GM12878 (cell line): ENCODE measurements around the gene CCN2. TPM values are rescaled to one million over a fixed set of nuclear protein-coding genes. Genes with fewer than 3 reads are reported as not detected.

Experiments
- ATAC-seq: fragments of 200-7000 bp; cut with Tn5 transposase; 3 replicates; pipeline ENCODE4 v1.9.1; 2020; ENCODE audit warnings: mild to moderate bottlenecking, moderate library complexity
- BruUV-seq: library from RNA; stranded (reverse); fragments of 400-500 nt; replicated peaks from 2 replicates; lab custom pipeline; 2021; lab: Mats Ljungman, UMichigan
- CTCF ChIA-PET: fragments of 300-600 bp; sonication (Branson Sonifier 250); formaldehyde crosslinking; extraction: SDS; loops from one replicate; lab custom pipeline; 2021; ENCODE audit warnings: inconsistent platforms; lab: Yijun Ruan, JAX
- POLR2A ChIA-PET: fragments of 350-600 bp; formaldehyde crosslinking; extraction: SDS; loops from one replicate; lab custom pipeline; 2021; ENCODE audit warnings: inconsistent platforms; lab: Charles Lee
- RAD21 ChIA-PET: fragments of 300-600 bp; sonication (Branson Sonifier 250); formaldehyde crosslinking; loops from one replicate; lab custom pipeline; 2023; ENCODE audit warnings: antibody characterized with exemption; ENCODE audit not compliant: unreplicated experiment; lab: Charles Lee
- SMC1A ChIA-PET: fragments of 300-600 bp; sonication (Branson Sonifier 250); formaldehyde crosslinking; loops from one replicate; lab custom pipeline; 2023; ENCODE audit not compliant: unreplicated experiment, uncharacterized antibody; lab: Charles Lee
- DNase-seq: peaks from one replicate; pipeline ENCODE4 v3.0.0-alpha.2; 2011; ENCODE audit warnings: low read depth, low spot score
- FAIRE-seq: peaks from 3 replicates; lab custom pipeline; 2011; peaks lifted over from hg19 to GRCh38; lab: Jason Lieb, UNC
- H2AFZ ChIP-seq: 2 replicates; pipeline ENCODE4 v1.6.0; 2011; ENCODE audit warnings: low read depth, low read length, control low read depth; ENCODE audit not compliant: control insufficient read depth
- H3K27ac ChIP-seq: 2 replicates; pipeline ENCODE4 v1.5.1; 2011; ENCODE audit warnings: control low read depth; ENCODE audit not compliant: control insufficient read depth, insufficient read depth
- H3K27me3 ChIP-seq, 2 experiments: replicated peaks in 1 of 2; 2 replicates each; pipeline versions ENCODE4 v1.6.0 to v1.6.1; 2011; ENCODE audit warnings: low read length in 1 of 2; ENCODE audit not compliant: control insufficient read depth in 2 of 2, insufficient read depth in 2 of 2
- H3K36me3 ChIP-seq, 2 experiments: 2 replicates each; pipeline ENCODE4 v1.5.1; 2011; ENCODE audit warnings: low read length in 1 of 2; ENCODE audit not compliant: control insufficient read depth in 2 of 2, insufficient read depth in 2 of 2
- H3K4me1 ChIP-seq: 2 replicates; pipeline ENCODE4 v1.6.1; 2011; ENCODE audit warnings: mild to moderate bottlenecking, low read length, moderate library complexity, mixed read lengths; ENCODE audit not compliant: control insufficient read depth, insufficient read depth
- H3K4me2 ChIP-seq: 2 replicates; pipeline ENCODE4 v1.6.0; 2011; ENCODE audit warnings: control low read depth; ENCODE audit not compliant: control insufficient read depth, insufficient read depth
- H3K4me3 ChIP-seq: fragments of 200-600 bp; sonication (generic); 2 replicates; pipeline ENCODE4 v1.5.1; 2016
- H3K79me2 ChIP-seq: 2 replicates; pipeline ENCODE4 v1.6.0; 2011; ENCODE audit warnings: low read length; ENCODE audit not compliant: control insufficient read depth, insufficient read depth
- H3K9ac ChIP-seq: 2 replicates; pipeline ENCODE4 v1.8.0; 2011; ENCODE audit warnings: low read length, control low read depth, mixed read lengths; ENCODE audit not compliant: control insufficient read depth, insufficient read depth
- H3K9me3 ChIP-seq: replicated peaks from 3 replicates; pipeline ENCODE4 v1.5.1; 2011; ENCODE audit warnings: mild to moderate bottlenecking, low read length; ENCODE audit not compliant: control insufficient read depth, insufficient read depth
- H4K20me1 ChIP-seq: 2 replicates; pipeline ENCODE4 v1.6.0; 2011; ENCODE audit not compliant: control insufficient read depth, insufficient read depth
- CBX3 ChIP-seq: fragments of 200-600 bp; sonication (generic); IDR thresholded peaks from 2 replicates; pipeline ENCODE4 v1.6.1; 2016; ENCODE audit warnings: low read depth, borderline replicate concordance
- KDM1A ChIP-seq: fragments of 200-600 bp; sonication (generic); IDR thresholded peaks from 2 replicates; pipeline ENCODE4 v1.6.1; 2016; ENCODE audit warnings: borderline replicate concordance
- KLF5 ChIP-seq: fragments of 450-650 bp; IDR thresholded peaks from 2 replicates; pipeline ENCODE4 v1.6.1; 2014; ENCODE audit warnings: mild to moderate bottlenecking; ENCODE audit not compliant: partially characterized antibody
- NR2C2 ChIP-seq: IDR thresholded peaks from 2 replicates; pipeline ENCODE4 v1.6.1; 2011; ENCODE audit warnings: borderline replicate concordance, low read depth; ENCODE audit not compliant: control insufficient read depth, insufficient read length
- TAF1 ChIP-seq: IDR thresholded peaks from 2 replicates; pipeline ENCODE4 v1.6.1; 2011; ENCODE audit warnings: mild to moderate bottlenecking, low read depth, low read length, borderline replicate concordance
- TCF12 ChIP-seq: IDR thresholded peaks from 2 replicates; pipeline ENCODE4 v1.6.1; 2011; ENCODE audit warnings: low read depth, mild to moderate bottlenecking, low read length
- ZNF622 ChIP-seq: fragments of 450-650 bp; IDR thresholded peaks from 2 replicates; pipeline ENCODE4 v1.6.1; 2017; ENCODE audit warnings: mild to moderate bottlenecking, inconsistent platforms
- WGBS: methylation state at CpG from one replicate; pipeline ENCODE4 v1.1.6; 2016; ENCODE audit warnings: low lambda C conversion rate; ENCODE audit not compliant: insufficient replicate concordance, insufficient coverage; ENCODE audit errors: missing lambda C conversion rate; 5-methylcytosine and 5-hydroxymethylcytosine counted together
- in situ Hi-C: fragments of 300-500 bp; cut with MboI; formaldehyde crosslinking; loops from 9 replicates; pipeline ENCODE4 v1.14.3; 2018; ENCODE audit warnings: mixed read lengths
- intact Hi-C: fragments of 100-400 bp; cut with micrococcal nuclease; formaldehyde crosslinking; loops from one replicate; pipeline ENCODE4 v1.14.2; 2022; ENCODE audit not compliant: unreplicated experiment
- polyA plus RNA-seq, 11 experiments: library from polyadenylated mRNA; depleted of rRNA in 4 of 11; unstranded in 6 of 11; stranded (reverse) in 5 of 11; fragments of >200 nt; fragmentation: Nextera tagmentation in 4 of 11; fragmentation: Illumina TruSeq in 1 of 11; extraction: Ambion mirVana in 4 of 11; extraction: Trizol in 1 of 11; gene quantifications; 1 replicate in 1 of 11; 2 replicates in 10 of 11; pipeline versions ENCODE4 v1.2.1 to v1.2.3, GENCODE V29; 2011 to 2016; ENCODE audit warnings: inconsistent platforms in 2 of 11, missing spikeins in 2 of 11, low read depth in 1 of 11
- total RNA-seq, 4 experiments: library from RNA; depleted of rRNA in 3 of 4; stranded (reverse); fragments of >200 nt in 3 of 4; fragmentation: Illumina TruSeq in 1 of 4; extraction: Trizol in 1 of 4; gene quantifications; 2 replicates each; pipeline versions ENCODE4 v1.2.1 to v1.2.3, GENCODE V29; 2013 to 2021
- TF ChIP-seq, protein P1 (sequence below): fragments of 450-650 bp; IDR thresholded peaks from 2 replicates; pipeline ENCODE4 v1.6.1; 2016; ENCODE audit warnings: mild to moderate bottlenecking, moderate library complexity, borderline replicate concordance
- TF ChIP-seq, protein P2 (sequence below): IDR thresholded peaks from 2 replicates; pipeline ENCODE4 v1.6.1; 2011; ENCODE audit warnings: borderline replicate concordance, low read depth, mild to moderate bottlenecking, moderate library complexity, mixed read lengths, low read length; ENCODE audit not compliant: insufficient read depth; ENCODE audit errors: extremely low read length

The CCN2 gene
- total and polyA plus RNA-seq, 10 of the 15 experiments (the other 5 are each of a cell fraction or from before 2014, with no cell fraction given), result 0.26 to 0.62 (median 0.44) TPM; not detected in 7

DNA sequence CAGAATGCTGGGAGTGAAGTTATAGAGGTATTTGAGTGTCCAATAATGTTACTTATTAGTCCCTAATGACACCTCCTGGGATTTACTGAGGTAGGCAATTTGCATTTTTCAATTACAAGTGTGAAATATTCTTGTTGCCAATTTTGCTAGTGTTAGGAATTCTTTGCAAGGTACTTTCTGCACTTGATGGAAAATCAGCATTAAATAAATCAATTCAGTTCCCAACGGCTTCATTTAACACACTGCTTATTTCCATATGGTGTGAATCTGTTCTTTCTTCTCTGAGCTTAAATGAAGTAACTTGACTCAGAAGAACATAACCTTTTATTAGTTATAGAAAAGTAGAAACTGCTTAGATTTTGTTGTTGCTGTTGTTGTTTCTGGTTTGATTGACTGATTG lies 21.2 kb downstream of the CCN2 start:
- H2AFZ ChIP-seq, result no peak overlapping the region
- no peaks in the 10 kb centered on the region for H4K20me1 ChIP-seq
- 45% methylated on average over 1 of the region's 1 CpG for WGBS
- DNase-seq (no peak), FAIRE-seq (no peak), ATAC-seq (no peak)
- no peak overlapping the region for H3K9ac ChIP-seq
- in situ Hi-C loops, result no loop called here
- BruUV-seq, result no TSS peak
- SMC1A ChIA-PET, result no interaction called here
- H3K4me2 ChIP-seq, result no peak overlapping the region
- RAD21 ChIA-PET, result no interaction called here
- no peaks in the 10 kb centered on the region for H3K9me3 ChIP-seq
- H3K4me3 ChIP-seq, result no peak overlapping the region
- TF ChIP-seq, protein P1, sequence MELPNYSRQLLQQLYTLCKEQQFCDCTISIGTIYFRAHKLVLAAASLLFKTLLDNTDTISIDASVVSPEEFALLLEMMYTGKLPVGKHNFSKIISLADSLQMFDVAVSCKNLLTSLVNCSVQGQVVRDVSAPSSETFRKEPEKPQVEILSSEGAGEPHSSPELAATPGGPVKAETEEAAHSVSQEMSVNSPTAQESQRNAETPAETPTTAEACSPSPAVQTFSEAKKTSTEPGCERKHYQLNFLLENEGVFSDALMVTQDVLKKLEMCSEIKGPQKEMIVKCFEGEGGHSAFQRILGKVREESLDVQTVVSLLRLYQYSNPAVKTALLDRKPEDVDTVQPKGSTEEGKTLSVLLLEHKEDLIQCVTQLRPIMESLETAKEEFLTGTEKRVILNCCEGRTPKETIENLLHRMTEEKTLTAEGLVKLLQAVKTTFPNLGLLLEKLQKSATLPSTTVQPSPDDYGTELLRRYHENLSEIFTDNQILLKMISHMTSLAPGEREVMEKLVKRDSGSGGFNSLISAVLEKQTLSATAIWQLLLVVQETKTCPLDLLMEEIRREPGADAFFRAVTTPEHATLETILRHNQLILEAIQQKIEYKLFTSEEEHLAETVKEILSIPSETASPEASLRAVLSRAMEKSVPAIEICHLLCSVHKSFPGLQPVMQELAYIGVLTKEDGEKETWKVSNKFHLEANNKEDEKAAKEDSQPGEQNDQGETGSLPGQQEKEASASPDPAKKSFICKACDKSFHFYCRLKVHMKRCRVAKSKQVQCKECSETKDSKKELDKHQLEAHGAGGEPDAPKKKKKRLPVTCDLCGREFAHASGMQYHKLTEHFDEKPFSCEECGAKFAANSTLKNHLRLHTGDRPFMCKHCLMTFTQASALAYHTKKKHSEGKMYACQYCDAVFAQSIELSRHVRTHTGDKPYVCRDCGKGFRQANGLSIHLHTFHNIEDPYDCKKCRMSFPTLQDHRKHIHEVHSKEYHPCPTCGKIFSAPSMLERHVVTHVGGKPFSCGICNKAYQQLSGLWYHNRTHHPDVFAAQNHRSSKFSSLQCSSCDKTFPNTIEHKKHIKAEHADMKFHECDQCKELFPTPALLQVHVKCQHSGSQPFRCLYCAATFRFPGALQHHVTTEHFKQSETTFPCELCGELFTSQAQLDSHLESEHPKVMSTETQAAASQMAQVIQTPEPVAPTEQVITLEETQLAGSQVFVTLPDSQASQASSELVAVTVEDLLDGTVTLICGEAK, result no peak
- no peak for TF ChIP-seq KDM1A
- TF ChIP-seq, protein P2, sequence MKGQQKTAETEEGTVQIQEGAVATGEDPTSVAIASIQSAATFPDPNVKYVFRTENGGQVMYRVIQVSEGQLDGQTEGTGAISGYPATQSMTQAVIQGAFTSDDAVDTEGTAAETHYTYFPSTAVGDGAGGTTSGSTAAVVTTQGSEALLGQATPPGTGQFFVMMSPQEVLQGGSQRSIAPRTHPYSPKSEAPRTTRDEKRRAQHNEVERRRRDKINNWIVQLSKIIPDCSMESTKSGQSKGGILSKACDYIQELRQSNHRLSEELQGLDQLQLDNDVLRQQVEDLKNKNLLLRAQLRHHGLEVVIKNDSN, result no peak
- no peak for TF ChIP-seq ZNF622
- no peak for TF ChIP-seq CBX3
- no peak for TF ChIP-seq TAF1
- no peak for TF ChIP-seq KLF5
- no peak for TF ChIP-seq NR2C2
- no peak for TF ChIP-seq TCF12
- no peaks in the 10 kb centered on the region for H3K79me2 ChIP-seq
- CTCF ChIA-PET, result interaction anchor here (0.6 to 1.1 kb wide), 2 partner anchors 15 to 107 kb away, joined by 3 to 4 read pairs; no protein-coding TSS in a partner anchor
- no peaks in the 10 kb centered on the region for H3K4me1 ChIP-seq
- no peak overlapping the region for H3K27ac ChIP-seq
- POLR2A ChIA-PET, result interaction anchor here (0.6 kb wide), 1 partner anchor 26 kb away, joined by 3 read pairs; no protein-coding TSS in a partner anchor
- H3K27me3 ChIP-seq, result no peaks in the 10 kb centered on the region; a peak in 1 of 4 replicates
- H3K36me3 ChIP-seq, result no peaks in the 10 kb centered on the region
- intact Hi-C loops, result loop anchor here (10.0 kb wide), 1 partner anchor 365 kb away; no protein-coding TSS in a partner anchor
